Measurements from ENCODE around the gene UBA52. TPM values are rescaled to one million over a fixed set of nuclear protein-coding genes. Genes with fewer than 3 reads are reported as not detected.
A peak's percentile ranks its signal among the peaks of the same experiment; 100 is the strongest.

UBA52 gene
- total and polyA plus RNA-seq, 10 of the 15 experiments (the other 5 are each of a cell fraction or from before 2014, with no cell fraction given): 1,131 to 2,392 (median 1,645) TPM

- ChIA-PET RAD21 (ENCODE audit: unreplicated experiment) (interaction anchor here (1.2 kb wide), 1 partner anchor 16 kb away, joined by 4 read pairs; the partner anchor contains the start of gene KXD1), CTCF (interaction anchor here (1.4 kb wide), 1 partner anchor 21 kb away, joined by 6 read pairs; no protein-coding TSS in a partner anchor), SMC1A (ENCODE audit: uncharacterized antibody, unreplicated experiment) (interaction anchor here (1.0 to 1.1 kb wide), 2 partner anchors 17 to 22 kb away, joined by 4 to 5 read pairs; partner anchors contain the start of gene KXD1), POLR2A (interaction anchor here (1.0 to 1.8 kb wide), 5 partner anchors 18 to 30 kb away, joined by 4 to 6 read pairs (median 6); partner anchors contain the start of genes ELL and UBA52)
- BruUV-seq (replicated peaks): no TSS peak
- peaks cover 14% of the 10 kb centered on the region for H3K79me2 ChIP-seq (ENCODE audit: control insufficient read depth, insufficient read depth, low read length)
- peak overlapping the region; percentile 98 for H3K4me2 ChIP-seq (ENCODE audit: control insufficient read depth, insufficient read depth)
- no peak for DNase-seq (ENCODE audit: low read depth, low spot score)
- H3K4me3 ChIP-seq: no peak overlapping the region; the same call in 1 of the 2 replicates
- peaks cover 10% of the 10 kb centered on the region for H3K4me1 ChIP-seq (ENCODE audit: control insufficient read depth, insufficient read depth, low read length)
- no peak for TF ChIP-seq MYC (IDR thresholded peaks at IDR 0.05; ENCODE audit: insufficient read depth, insufficient read length, insufficient replicate concordance, low read length, severe bottlenecking)
- 95% methylated on average over 21 of the region's 21 CpGs for WGBS (ENCODE audit: insufficient coverage, insufficient replicate concordance, low lambda C conversion rate, missing lambda C conversion rate)
- no peak for FAIRE-seq
- in situ Hi-C loops (cut with MboI): no loop called here
- no peaks in the 10 kb centered on the region for H3K9me3 ChIP-seq (replicated peaks; ENCODE audit: control insufficient read depth, insufficient read depth, low read length)
- H3K9ac ChIP-seq (ENCODE audit: control insufficient read depth, insufficient read depth, low read length): peak overlapping the region; percentile 84
- ATAC-seq: no peak
- no peaks in the 10 kb centered on the region for H4K20me1 ChIP-seq (ENCODE audit: control insufficient read depth, insufficient read depth)
- peaks cover 6 to 30% of the 10 kb centered on the region in 2 experiments; a peak in 3 of 4 replicates for H3K36me3 ChIP-seq (ENCODE audit: control insufficient read depth in 2 of 2, insufficient read depth in 2 of 2, low read length in 1 of 2)
- intact Hi-C loops (cut with micrococcal nuclease; ENCODE audit: unreplicated experiment): loop anchor here (5.0 kb wide), 1 partner anchor 46 kb away; the partner anchor contains the start of gene REX1BD
- no peak overlapping the region for H2AFZ ChIP-seq (ENCODE audit: control insufficient read depth, low read depth, low read length)
- no peaks in the 10 kb centered on the region for H3K27me3 ChIP-seq (replicated peaks in 1 of 2; ENCODE audit: control insufficient read depth in 2 of 2, insufficient read depth in 2 of 2, low read length in 1 of 2)
- no peak overlapping the region; the same call in 1 of the 2 replicates for H3K27ac ChIP-seq (ENCODE audit: control insufficient read depth, insufficient read depth)
Observed at GRCh38 chr19:18541258-18541991, 30.2 kb upstream of the UBA52 start.
